HG03575 (cell line): Measurements from ENCODE around the gene DHRS13.
"Not testable (repeated sequence)": the region's sequence is repeated elsewhere in the genome, so short reads cannot be mapped to it uniquely, and the experiment has no call there.

ENCODE experiments used
- ATAC-seq: cut with Tn5 transposase; IDR thresholded peaks from one replicate; pipeline ENCODE4 v1.9.1; 2021; ENCODE audit not compliant: unreplicated experiment, insufficient number of reproducible peaks, low FRiP score; ENCODE audit errors: extremely low read depth

Gene DHRS13

DNA sequence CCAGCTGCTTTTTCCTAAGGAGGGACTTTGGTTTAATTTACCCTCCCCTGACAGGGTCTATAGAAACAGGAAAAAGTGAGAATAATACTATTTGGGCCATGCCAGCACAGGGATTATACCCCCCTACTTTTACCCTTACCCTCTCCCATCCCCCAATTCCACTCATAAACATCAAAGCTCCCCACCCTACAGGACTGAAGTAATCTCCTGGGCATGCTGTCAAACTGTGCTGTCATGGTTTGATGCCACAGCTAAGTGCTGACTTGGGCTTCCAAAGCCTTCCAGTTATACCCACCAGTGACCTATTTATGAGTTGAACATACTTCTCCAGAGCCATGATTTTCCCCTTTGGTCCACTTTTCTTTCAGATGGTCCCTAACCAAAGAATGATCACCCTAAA is 35.7 kb upstream of the DHRS13 start:
- ATAC-seq: no peak

DNA sequence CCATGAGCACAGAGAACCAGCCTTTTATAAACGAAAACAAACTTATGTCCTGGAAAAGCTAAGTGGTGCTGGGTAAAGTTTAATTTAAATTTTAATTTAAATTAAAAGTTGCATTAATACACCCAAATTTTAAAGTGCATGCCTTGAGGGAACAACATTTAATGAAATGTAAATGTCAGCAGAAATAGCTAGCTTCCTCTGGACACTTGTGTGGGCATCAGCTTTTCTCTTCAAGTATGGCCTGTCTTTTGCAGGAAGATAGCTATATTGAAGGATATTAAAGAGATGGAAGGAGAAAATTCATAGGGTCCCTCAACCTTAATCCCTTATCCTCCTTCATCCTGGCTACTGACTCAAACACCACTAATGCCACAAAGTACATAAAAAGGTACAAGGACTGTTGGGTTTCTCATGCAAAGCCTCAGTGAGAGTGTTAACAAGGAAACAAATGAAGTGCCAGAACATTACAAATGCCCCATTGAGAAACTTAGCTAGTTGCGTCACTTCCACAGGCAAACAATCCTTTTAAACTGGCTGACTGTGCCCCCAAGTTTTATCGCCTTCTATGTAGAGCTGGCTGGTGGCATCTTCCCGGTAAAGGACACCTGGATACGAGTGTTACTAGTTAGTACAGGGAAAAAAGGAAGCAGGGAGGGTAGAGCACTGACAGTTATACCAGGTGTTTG is 34.3 kb upstream of the DHRS13 start:
- ATAC-seq: no peak

DNA sequence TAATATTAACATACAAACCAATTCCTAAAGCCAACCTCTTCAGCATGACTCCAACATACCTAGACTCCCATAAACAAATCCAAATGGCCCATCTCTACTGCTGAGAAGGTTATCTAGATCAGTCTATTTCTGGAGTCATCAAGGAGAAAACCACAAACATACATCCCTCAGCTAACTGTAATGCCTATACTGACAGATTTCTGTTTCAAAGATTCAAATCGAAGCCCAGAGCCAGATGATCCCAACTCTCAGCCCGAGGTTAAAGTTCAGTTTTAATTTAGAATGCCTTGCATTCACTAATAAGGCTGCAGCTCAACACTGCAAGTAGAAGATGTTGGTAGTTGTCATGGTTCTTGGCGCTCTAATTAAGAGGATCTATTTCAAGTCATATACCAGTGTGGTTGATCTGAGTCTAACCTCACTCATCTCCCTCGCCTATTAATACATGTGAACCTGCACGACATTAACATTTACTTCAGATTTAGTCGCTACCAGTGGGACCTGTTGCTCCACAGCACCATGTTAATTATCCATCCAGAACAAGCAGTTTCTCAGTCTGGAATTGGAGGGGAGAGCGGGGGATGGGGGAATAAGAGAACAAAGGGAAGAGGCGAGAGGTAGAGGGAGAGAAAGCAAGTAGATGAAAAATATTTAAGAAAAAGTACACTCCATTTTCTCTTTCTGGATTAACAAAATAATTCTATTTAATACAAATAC is 33.0 kb upstream of the DHRS13 start:
- ATAC-seq: no peak

DNA sequence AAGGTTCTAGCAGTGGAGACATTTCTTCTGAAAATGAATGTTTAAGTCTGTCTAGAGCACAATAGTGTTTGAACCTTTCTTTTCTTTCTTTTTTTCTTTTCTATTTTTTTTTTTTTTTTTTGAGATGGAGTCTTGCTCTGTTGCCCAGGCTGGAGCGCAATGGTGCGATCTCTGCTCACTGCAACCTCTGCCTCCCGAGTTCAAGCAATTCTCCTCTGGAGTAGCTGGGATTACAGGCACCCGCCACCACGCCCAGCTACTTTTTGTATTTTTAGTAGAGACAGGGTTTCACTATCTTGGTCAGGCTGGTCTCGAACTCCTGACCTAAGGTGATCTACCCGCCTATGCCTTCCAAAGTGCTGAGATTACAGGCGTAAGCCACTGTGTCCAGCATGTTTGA is 31.6 kb upstream of the DHRS13 start:
- not testable (repeated sequence) for ATAC-seq

DNA sequence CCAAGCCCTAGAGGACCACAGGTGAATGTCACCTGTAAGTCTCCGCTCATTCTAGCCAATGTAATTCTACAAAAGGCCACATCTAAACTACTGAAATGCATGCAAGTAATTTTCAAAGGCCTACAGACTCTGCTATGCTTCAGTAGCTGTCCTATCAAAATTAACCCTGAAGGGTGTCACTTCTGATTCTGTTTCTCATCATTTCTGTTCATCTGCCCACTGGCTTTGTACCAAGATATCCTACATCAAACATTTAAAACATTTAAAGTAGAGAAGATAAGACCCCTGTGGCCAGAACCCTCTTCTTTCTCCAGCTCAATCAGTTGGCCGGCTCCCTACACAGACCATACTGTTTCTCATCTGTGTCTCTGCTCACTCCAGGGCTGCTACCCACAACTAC is 26.9 kb upstream of the DHRS13 start:
- no peak for ATAC-seq

DNA sequence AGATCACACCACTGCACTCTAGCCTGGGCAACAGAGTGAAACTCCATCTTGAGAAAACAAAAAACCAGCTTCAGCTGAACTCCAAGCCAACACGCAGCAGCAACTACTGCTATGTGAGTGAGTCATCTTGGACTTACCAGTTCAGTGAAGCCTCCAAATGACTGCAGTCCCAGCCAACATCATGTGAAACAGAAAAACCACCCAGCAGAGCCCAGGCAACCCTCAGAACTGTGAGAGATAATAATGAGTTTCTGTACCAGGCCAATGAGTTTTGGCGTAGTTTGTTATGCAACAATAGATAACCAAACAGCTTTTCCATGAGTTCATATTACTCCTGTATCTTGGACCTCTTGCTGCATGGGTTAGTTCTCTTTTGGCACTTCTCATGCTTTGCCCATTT is 25.2 kb upstream of the DHRS13 start:
- no peak for ATAC-seq

DNA sequence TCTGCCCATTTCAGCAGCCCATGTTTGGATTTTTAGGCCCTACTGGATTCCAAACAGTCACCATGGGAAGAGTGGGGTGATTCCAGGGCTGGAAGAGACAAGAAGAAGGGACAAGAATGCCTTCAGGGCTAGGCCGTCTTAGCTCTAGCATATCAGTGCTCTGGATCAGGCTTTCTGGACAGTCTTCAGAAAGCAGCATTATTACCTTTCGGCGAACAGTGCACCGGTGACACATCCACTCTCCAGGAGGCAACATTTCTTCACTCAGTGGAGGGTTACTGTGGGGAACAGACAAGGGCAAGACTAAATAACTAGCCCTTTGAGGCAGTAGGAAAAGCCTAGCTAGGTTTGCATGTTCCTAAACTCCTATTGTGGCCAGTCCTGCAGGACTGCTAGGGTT is 23.9 kb upstream of the DHRS13 start:
- ATAC-seq: no peak

DNA sequence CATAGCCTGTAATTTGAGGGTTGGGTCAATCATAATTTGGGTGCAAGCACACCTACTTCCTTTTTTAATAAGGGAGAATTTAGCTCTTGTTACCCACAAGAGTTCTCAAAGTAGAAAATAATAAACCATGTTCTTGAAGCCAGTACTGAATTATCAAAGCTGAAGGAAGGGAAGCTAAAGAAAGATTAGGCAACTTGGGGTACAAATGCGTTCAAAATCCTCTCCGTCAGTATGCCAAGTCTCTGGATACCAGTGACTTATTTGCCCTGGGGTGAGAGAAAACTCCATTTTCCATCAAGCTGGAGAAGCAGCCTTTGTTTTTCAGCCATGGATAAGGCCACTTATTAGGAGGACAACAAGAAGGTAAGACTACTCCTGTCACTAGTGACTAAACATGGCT is 23.5 kb upstream of the DHRS13 start:
- no peak for ATAC-seq

DNA sequence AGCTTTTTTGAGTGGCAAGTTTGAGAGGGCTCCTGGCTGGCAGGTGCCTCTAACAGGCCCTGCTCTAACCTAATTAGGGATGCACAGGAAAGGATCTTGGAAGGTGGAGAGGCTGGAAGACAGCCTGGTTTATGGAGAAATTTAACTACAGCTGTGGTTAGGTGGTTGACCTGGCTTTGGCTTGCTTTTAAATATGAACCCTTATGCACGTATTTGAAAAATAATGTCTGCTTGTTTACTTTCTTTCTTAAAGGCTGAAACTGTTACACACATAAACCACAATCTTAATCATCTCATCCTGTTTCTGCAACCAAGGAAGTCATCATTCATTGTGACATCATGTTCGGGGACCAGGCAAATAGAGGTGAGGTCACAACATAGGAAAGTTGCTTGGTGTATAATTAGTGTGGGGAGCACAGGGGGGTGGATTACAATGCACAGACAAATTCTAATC is 23.1 kb upstream of the DHRS13 start:
- no peak for ATAC-seq

DNA sequence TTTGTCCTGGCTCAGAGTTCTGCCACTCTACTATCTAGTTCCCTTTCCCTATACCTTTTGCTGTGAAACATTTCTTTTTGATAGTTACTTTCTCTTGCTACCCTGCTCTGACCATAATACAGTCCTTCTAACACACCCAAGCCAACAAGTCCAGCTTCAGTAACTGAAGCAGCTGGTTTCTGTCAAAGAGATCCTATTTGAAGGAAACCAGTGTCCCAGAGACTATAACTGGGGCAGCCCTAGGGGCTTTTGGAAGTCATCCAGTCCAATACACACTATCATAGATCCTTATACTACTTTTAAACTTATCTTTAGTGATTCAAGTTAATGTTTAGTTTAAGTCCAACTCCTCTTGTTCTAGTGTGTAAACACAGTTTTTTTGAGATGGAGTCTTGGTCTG is 17.3 kb upstream of the DHRS13 start:
- ATAC-seq: no peak

DNA sequence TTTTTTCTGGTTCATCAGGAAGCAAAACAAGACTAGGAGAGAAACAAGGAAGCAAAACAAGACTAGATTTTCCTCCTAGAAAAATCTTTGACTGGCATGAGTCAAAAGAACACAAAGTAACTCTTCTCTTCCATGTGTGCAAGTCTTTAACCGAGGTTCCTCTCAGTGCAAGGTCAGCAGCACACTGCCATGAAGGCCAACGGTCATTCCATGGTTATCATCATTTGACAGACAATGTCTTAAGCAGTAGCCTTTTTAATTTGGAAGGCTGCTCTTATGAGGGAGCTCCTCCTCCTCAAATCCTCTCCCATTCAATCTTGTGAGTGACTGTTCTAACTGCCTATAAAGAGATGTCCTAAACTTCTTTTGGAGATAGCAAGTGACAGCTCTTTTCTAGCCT is 15.4 kb upstream of the DHRS13 start:
- no peak for ATAC-seq

DNA sequence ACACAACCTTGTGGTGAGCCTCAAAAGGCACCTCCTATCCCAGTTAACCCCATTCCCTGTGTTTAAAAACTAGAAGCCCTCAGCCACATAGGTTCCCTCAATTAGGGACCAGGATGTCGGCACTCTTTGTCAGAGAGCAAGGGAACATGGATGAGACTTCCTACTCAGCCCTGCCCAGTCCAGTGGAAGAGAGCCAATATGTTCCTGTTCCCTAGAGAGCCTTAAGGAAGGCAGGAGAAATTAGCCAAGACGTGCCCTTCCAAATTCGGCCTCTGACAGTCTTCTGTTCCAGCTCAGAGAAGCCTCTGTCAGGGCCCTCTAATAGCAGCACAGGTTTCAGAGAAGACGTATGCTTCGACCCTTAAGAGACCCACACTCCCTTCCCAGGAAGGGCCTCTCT is 14.6 kb upstream of the DHRS13 start:
- no peak for ATAC-seq

DNA sequence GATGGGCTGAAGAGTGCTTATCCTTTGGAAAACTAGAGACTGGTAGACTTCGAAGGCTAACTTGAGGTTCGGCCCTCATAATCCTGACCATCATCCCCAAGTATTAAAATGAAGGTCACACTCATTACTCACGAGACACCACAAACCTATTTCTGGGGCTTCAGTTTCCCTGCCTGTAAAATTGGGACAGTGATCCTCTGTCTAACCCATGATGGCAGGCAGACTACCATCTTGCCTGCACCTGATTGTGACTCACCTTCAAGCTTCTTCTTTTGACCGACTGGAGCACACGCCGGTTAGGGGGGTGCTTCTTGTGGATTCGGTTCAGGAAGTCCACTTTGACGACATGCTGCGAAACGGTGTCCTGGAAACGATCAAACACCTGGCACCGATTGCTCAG is 14.2 kb upstream of the DHRS13 start:
- no peak for ATAC-seq

DNA sequence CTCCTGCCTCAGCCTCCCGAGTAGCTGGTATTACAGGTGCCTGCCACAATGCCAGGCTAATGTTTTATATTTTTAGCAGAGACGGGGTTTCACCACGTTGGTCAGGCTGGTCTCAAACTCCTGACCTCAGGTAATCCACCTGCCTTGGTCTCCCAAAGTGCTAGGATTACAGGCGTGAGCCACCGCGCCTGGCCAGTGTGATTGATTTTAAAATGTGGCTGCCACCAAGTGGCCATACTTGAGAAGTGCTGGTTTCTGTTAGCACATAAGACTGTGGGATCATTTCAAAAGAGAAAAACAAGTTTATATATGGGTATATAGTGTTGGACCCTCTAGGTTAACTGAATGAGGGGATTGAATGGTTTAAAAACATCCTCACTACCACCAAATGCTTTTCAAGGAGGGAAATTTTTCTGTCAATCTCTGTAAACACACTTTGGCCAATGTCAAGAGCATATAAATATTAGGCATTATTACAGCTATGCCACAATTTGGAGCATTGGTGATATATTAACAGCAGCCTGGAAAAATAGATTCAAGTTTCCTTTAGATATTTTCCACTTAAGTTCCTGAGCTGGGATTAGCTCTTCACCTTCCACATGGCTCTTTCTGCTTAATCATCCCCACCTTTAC is 13.5 kb upstream of the DHRS13 start:
- ATAC-seq: no peak

DNA sequence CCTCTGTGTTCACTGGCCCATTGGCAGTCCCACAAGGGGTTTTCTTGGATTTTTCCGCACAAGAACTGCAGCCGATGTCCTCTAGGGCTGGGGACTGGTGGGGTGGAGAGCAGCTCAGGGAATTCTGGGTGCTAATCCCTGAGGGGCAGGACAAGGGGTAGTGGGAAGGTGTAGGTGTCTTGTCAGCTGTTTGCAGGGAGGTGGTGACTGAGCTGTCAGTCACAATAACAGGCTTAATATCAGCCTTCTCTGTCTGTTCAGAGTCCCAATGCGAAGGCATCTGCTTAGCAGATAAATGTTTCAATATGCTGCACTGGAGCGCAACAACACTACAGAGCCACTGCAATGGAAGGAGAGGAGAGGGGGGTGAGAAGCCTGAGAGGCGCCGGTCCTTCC is 10.1 kb upstream of the DHRS13 start:
- ATAC-seq: no peak

DNA sequence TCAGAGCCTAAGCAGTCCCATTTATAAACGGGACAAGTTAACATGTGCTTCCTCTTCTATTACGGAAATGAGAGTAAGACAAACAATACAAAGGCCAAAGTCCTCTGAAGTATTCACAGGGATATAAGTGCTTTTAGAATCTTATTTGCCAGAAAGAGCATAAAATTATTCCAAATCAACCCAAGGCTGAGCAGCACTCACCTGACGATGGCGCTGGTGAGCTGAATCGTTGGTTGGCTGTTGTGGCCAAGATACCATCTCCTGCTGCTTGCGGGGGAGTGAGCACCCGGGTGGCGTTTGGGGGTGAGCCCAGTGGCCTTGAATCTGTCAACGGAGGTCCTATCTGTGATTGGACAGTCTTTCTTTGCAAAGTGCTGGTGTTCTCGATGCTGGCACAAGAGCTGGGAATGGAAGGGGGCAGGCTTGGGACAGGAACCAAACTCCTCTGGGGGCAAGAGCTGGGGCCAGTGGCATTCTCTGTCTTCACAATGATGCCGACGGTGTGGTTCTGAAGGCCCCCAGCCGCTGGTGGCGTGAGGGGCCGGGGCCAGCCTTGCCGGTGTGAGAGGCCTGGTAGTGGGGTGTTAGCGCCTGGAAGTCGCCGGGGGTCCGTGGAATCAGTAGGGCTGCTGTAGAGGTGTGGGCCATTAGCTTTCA is 9.5 kb upstream of the DHRS13 start:
- ATAC-seq: no peak

DNA sequence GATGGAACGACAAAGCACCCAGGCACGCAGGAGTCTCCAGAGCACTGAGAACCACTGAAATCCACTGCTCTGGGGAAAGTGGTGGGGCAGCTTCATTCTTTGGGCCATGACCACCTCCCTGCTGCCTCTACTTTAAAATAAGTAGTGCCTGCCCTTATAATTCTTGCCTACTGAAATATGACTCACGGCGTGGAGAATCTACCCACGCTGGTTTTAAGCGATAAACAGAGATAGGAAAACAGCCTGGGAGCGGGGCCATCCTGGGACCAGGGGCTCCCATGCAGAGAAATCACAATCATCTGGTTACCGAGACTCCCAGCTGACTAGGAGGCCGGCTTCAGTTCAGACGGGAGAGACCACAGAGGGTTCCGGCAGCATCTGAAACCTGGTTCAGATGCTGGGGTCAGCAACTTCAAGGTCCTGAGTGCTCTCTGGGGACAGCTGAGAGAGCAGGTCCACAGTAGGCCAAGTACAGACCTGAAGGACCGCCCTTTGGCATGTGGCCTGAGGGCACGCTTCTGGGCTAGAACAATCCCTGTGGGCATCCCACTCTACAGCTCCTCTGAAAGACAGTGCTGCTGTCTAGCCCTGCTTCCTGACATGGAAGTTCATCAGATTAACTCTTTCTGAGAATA is 8.6 kb upstream of the DHRS13 start:
- no peak for ATAC-seq

DNA sequence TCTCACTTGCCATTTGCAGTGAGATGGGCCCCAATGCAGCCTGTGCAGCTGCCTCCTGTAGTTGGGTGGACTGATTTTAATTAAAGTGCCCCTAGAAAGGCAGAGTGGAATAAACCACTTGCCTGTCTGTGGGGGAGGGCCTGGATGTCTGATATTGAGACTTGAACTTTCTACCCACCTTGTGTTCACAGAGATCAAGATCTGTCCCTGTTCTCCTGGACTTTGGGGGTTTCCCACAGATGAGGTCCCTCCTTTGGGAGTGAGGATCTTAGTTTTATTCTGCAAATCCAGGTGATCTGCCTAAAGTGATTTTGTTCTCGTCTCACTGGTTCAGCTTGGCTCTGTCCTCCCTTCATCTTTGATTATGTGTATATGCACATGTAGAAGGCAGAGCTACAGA is 7.7 kb upstream of the DHRS13 start:
- ATAC-seq: no peak

DNA sequence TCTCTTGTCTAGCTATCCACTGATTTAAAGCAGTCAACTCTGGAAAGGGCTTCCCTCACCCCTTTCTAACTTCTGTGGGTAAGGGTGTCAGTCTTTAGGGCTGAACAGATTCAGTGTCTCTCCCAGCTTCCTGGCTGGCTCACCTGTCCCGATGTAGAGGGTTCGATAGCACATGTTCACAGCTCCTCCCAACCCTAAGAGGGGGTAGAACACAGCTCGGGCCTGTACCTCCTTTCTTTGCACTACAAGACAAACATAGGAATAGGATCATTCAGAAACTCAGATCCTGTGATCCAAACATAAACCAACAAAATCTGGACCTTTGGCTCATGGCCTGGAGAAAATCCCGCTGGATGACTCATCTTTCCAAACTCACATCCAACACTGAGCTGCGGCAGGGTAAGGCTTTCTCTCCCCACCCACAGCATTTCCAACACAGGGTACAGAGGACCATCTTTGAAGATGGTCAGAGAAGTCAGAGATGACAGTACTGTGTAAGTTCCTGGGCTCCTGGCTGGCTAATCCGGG is 5.8 kb upstream of the DHRS13 start:
- no peak for ATAC-seq
